Upper lobe of right lung (tissue), 1 donor: ENCODE data around the gene GRIA4. TPM values are rescaled to one million over a fixed set of nuclear protein-coding genes. Genes with fewer than 3 reads are reported as not detected.

ENCODE experiments used
- ATAC-seq: fragments of 200-7000 bp; cut with Tn5 transposase; one replicate; pipeline ENCODE4 v1.9.1; 2020; ENCODE audit warnings: mild to moderate bottlenecking, moderate library complexity
- DNase-seq: peaks from one replicate; pipeline ENCODE4 v3.0.0-alpha.2; 2020
- H3K27ac ChIP-seq: fragments of 200-600 bp; one replicate; pipeline ENCODE4 v1.8.0; 2022
- H3K27me3 ChIP-seq: fragments of 200-600 bp; one replicate; pipeline ENCODE4 v1.8.0; 2022; ENCODE audit warnings: mild to moderate bottlenecking
- H3K36me3 ChIP-seq: fragments of 200-600 bp; one replicate; pipeline ENCODE4 v1.8.0; 2022
- H3K4me1 ChIP-seq: fragments of 200-600 bp; one replicate; pipeline ENCODE4 v1.8.0; 2022
- H3K4me3 ChIP-seq: fragments of 200-600 bp; one replicate; pipeline ENCODE4 v1.8.0; 2022; ENCODE audit warnings: mild to moderate bottlenecking
- H3K9me3 ChIP-seq: fragments of 200-600 bp; one replicate; pipeline ENCODE4 v1.8.0; 2022
- CTCF ChIP-seq: fragments of 200-600 bp; IDR thresholded peaks from one replicate; pipeline ENCODE4 v1.8.0; 2022; ENCODE audit warnings: antibody characterized with exemption
- intact Hi-C: fragments of 100-400 bp; cut with DNase I; formaldehyde crosslinking; loops from one replicate; pipeline ENCODE4 v1.11.0; 2022
- total RNA-seq: library from RNA; stranded (reverse); fragmentation: NEBNext Ultra II Directional; extraction: Animal tissue kit (Norgen Biotek cat#: 25700); gene quantifications from one replicate; pipeline ENCODE4 v1.2.1, GENCODE V29; 2021
- donor health status: DM: no; HTN: yes; CAD: no; lungs with severe emphysema.

The GRIA4 gene
- total RNA-seq, 1 donor from 2014 or later: not detected

DNA sequence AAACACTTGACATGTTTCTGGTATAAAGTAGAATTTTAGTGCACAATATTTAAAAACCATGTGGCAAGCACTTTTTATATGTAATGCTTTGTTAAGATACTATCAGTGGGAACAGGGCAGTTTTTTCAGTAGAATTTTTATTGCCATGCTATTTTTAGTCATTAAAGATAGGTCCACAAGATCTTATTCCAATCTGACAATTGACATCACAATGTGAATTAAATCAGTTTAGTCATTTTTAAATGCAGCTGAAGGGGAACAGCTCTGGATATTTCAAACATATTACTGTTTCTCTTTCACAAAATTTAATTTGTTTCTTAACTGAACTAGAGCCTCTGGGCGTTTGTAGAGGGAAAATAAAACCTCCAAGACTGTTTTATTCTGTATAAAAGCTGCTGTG, 218.0 kb downstream of the GRIA4 start:
- intact Hi-C loops: no loop called here

GRCh38 chr11:105829084-105829483, 219.2 kb downstream of the GRIA4 start:
- ATAC-seq (peak; percentile 39), DNase-seq (no peak)
- intact Hi-C loops: no loop called here
- no peaks in the 10 kb centered on the region for H3K36me3 ChIP-seq
- H3K9me3 ChIP-seq: no peaks in the 10 kb centered on the region
- TF ChIP-seq CTCF: no peak
- H3K4me3 ChIP-seq: no peak overlapping the region
- no peaks in the 10 kb centered on the region for H3K27me3 ChIP-seq
- H3K27ac ChIP-seq: no peak overlapping the region
- H3K4me1 ChIP-seq: no peaks in the 10 kb centered on the region

More for the DNA sequence above, 218.0 kb downstream of the GRIA4 start:
- no peaks in the 10 kb centered on the region for H3K36me3 ChIP-seq
- ATAC-seq (no peak), DNase-seq (no peak)
- no peaks in the 10 kb centered on the region for H3K9me3 ChIP-seq
- no peak overlapping the region for H3K4me3 ChIP-seq
- H3K27ac ChIP-seq: no peak overlapping the region
- no peaks in the 10 kb centered on the region for H3K4me1 ChIP-seq
- TF ChIP-seq CTCF: no peak
- H3K27me3 ChIP-seq: no peaks in the 10 kb centered on the region

DNA sequence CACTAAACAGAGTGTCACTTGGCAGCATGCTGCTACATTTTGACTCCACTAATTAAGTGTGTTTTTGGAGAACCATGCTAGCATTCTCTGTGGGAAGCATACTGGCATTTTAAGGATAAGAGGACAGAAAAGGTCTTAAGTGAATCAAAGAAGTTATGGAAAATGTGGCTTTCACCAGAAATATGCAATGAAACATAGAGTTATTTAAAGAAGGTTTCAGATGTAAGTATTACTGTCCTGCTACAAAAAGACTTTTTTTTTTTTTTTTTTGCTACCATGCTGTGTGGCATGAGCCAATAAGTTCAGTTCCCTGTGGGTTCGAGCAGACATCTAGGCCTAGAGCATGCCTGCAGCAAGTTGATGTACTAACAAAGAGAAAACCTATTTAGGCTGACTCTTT, 224.6 kb downstream of the GRIA4 start:
- no peak for ATAC-seq
- TF ChIP-seq CTCF: no peak

DNA sequence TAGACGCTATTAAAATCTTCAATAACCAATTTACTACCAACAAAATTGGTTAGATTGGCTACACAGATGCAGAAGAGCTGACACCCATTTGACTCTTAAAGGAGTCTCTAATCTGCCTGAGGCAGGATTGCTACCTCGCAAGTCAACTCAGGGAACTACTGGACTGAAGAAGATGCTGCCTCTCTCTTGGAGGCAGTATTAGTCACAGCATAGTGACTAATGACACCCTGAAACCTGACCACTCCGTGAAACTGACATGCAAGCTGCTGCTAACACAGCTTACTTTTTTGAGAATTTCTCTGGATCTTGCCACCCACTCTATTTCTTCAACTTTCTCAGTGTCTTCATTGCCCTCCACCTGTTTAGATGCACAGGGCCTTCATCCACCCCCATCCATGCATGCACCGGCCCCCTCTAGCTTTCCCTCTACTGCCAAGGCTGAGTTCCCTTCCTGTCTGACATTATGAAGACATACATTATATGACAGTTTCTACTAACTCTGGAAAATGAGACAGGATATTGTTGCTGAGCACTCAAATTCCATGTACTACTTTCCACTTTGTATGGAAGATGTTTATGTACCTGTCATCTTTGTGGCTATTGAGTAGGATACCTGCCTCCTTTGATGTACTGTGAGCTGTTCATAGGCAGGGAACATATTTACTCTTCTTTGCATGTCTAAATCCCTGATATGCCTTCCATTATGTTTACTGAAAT, 229.0 kb downstream of the GRIA4 start:
- Histone ChIP-seq H3K27ac (no peak overlapping the region), H3K27me3 (no peaks in the 10 kb centered on the region), H3K9me3 (no peaks in the 10 kb centered on the region), H3K36me3 (no peaks in the 10 kb centered on the region), H3K4me3 (no peak overlapping the region), H3K4me1 (no peaks in the 10 kb centered on the region)
- TF ChIP-seq CTCF: no peak
- ATAC-seq: no peak
- no peak for DNase-seq
- intact Hi-C loops: no loop called here

More for the DNA sequence above, 224.6 kb downstream of the GRIA4 start:
- no peak for DNase-seq
- H3K9me3 ChIP-seq: no peaks in the 10 kb centered on the region
- no peaks in the 10 kb centered on the region for H3K4me1 ChIP-seq
- intact Hi-C loops: no loop called here
- H3K27me3 ChIP-seq: no peaks in the 10 kb centered on the region
- no peaks in the 10 kb centered on the region for H3K36me3 ChIP-seq
- H3K27ac ChIP-seq: no peak overlapping the region
- no peak overlapping the region for H3K4me3 ChIP-seq

DNA sequence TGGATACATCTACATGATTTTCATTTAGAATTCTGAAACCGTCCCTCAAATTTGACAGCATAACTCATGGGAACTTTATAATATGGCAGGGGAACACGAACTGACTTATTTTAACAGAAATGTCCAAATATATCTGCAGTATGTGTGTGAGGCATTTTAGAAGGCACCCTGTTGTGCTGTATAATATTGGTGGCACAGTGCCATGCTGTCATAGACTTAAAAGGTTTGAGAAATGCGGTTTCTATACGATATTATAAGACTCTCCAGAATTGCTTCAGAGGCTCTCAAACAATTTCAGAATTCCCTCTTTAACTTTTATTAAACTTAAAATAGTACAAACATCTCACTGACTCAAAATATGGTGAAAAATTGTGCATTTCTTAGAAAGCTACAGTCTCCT, 230.5 kb downstream of the GRIA4 start:
- no peak for TF ChIP-seq CTCF
- no peak for ATAC-seq
- H3K27ac ChIP-seq: no peak overlapping the region
- no peaks in the 10 kb centered on the region for H3K9me3 ChIP-seq
- no peaks in the 10 kb centered on the region for H3K36me3 ChIP-seq
- no peaks in the 10 kb centered on the region for H3K27me3 ChIP-seq
- intact Hi-C loops: no loop called here
- H3K4me1 ChIP-seq: no peaks in the 10 kb centered on the region
- no peak for DNase-seq
- no peak overlapping the region for H3K4me3 ChIP-seq

DNA sequence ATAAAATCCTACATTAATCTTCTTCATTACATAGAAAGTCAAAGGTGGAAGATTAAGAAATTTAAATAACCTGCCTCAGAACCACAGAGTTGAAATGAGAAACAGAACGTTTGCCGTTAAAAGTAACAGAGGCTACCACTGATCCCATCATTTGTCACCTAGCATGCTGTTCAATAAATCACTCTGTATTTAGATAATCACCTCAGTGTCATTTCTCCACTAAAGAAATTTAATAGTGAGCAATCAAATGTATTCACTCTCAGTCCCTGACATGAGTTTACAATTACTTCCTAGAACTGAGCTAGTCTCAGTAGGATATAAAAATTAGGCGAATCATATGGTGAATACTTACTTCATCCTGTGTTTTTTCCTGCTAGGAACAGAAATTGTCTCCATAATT, 242.5 kb downstream of the GRIA4 start:
- Histone ChIP-seq H3K4me3 (no peak overlapping the region), H3K27ac (no peak overlapping the region), H3K9me3 (no peaks in the 10 kb centered on the region), H3K4me1 (no peaks in the 10 kb centered on the region), H3K27me3 (no peaks in the 10 kb centered on the region), H3K36me3 (no peaks in the 10 kb centered on the region)
- TF ChIP-seq CTCF: no peak
- ATAC-seq: no peak
- intact Hi-C loops: no loop called here
- no peak for DNase-seq
